ENCODE results near the gene RABAC1.

Gene RABAC1

DNA sequence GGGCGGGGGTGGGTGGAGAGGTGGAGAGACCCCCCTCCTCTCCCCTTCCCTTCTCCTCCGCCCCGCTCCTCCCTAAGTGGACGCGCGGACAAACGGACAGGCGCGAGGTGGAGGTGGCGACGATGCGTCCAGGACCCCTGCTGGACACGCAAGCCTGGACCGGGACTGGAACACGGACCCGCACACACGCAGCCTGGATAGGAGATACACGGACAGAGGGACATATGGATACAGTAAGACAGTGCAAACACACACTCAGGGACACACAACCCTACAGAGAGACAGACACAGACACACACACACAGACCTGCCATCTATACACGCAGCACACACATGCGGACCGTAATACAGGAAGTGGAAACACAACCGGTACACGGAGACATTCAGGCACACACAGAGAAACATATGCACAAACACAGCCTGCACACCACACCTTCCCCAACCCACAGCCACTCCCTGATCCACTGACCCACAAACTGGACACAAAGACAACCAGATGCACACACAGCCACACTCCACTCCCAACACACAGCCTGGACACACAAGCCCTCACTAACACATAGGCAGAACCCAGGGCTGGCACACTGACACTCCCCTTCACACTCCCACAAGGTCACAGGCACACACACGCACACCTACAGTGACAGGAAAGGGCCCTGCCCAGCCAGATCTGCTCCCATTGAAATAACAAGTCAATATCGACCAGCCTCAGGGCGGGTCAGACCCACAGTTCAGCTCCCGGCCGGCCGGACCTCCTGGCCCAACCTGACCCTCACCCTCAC lies 30.2 kb downstream of the RABAC1 start:
- no peak for DNase-seq (ENCODE audit: low read depth)

DNA sequence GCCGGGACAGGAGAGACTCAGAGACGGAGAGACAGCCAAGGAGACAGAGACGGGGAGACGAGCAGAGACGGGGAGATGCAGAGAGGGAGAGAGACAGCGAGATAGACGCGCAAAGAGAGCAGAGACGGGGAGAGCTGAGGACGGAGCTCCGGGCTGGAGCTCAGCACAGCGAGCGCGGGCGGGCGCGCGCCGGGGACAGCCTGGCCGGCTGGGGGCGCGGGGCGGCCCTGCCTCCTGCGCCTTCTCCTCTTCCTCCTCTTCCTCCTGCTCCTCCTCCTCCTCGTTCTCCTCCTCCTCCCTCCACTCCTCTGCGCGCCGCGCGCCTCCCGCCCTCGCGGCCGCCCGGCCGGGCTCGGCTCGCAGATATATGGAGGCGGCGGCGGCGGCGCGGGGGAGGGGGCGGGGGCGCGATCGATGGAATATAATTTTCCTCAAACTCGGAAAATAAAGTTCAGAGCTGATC lies 30.9 kb downstream of the RABAC1 start, which contains the start of gene ERFL:
Gene ERFL, minus strand, starts transcription at position 229 of the 463 bp plus-strand sequence. CDS start 15,530 bp downstream, outside the sequence.
- DNase-seq (ENCODE audit: low read depth) = no peak

DNA sequence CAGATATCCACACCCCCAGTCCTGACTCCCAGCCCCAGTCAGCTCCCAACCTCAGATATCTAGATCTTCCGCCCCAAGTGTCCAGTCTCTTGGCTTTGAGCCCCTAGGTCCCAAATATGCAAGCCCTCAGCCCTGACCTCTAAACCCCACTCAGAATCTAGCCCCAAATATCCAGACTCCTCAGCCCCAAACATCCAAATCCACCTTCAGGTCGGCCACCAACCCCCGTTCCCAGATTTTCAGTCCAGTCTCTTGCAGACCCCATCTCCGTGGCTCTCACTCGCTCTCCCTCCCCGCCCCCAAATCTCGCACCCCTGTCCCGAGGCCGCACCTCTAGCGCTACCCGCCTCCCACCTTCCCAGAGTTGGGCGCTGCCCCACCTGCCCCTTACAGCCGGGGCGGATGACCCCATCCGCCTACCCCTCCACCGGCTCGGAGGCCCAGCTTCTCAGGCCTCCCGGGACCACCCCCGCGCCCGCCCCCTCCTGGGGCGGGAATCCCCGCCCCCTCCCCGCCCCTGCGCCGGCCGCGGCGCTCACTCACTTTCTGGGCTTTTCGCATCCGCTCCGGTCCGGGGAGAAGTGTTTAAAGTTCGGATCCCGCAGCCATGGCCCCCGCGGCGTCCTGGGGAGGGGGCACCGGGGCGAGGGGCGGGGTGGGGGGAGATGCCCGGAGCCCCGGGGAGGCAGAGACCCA lies 31.5 kb downstream of the RABAC1 start:
- DNase-seq (ENCODE audit: low read depth) = no peak

DNA sequence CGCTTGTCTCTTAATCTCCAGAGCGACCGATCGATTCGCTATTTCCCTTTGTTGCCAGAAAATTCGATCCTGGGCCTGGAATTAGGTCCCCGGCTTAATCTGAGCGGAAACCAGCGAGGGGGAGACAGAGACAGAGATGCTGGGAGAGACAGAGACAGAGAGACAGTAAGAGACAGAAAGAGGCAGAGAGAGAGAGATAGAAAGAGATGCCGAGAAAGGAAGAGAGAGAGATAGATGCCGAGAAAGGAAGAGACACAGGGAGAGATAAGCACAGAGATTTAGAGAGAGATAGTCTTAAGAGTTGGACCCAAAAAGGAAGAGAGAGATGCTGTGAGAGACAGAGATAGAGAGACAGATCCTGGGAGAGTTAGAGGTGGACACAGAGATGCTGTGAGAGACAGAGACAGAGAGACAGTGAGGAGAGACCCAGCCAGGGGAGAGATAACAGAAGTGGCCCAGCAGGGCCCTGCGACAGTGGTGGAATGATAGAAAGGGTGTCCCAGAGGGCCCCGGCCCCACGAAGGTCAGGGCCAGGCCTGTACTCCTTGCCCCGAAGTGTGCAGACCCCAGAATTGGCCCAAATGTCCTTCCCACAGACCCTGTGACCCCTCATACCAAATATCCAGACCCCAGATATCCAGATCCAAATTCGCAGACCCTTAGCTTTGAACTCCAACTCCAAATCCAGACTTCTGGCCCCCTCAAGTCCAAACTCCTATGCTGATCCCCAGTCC lies 32.2 kb downstream of the RABAC1 start:
- no peak for DNase-seq (ENCODE audit: low read depth)

DNA sequence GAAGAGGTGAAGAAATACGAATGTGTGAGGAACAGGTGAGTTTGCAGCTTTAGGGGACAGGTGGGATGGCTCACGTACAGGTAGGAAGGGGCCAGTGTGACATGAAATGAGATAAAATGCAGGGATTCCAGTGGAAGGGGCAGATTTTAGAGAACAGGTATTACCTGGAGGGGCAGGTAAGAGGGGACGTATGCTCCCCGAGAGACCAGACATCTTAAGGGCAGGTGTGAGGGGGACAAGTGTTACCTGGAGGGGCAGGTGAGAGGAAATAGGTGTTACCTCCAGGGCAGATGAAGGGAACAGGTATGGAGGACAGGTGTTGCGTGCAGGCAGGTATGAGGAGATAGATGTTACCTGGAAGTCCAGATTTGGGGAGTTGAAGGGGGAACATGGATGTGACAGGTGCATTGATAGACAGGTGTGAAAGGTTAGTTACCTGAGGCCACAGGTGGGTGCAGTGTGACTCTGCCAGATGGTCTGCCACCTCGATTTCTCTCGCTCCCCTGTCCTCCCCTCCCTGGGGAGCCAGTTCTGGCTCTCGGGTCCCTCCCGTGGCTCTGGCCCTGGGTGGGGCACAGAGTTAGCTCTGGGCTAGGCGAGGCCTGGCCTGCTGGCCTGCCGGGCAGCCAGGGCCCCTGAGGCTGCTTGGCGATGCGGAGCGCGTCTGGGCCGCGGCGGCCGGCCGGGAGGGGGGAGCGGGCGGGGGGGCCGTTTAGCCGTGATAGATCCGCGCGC lies 32.9 kb downstream of the RABAC1 start:
- no peak for DNase-seq (ENCODE audit: low read depth)

DNA sequence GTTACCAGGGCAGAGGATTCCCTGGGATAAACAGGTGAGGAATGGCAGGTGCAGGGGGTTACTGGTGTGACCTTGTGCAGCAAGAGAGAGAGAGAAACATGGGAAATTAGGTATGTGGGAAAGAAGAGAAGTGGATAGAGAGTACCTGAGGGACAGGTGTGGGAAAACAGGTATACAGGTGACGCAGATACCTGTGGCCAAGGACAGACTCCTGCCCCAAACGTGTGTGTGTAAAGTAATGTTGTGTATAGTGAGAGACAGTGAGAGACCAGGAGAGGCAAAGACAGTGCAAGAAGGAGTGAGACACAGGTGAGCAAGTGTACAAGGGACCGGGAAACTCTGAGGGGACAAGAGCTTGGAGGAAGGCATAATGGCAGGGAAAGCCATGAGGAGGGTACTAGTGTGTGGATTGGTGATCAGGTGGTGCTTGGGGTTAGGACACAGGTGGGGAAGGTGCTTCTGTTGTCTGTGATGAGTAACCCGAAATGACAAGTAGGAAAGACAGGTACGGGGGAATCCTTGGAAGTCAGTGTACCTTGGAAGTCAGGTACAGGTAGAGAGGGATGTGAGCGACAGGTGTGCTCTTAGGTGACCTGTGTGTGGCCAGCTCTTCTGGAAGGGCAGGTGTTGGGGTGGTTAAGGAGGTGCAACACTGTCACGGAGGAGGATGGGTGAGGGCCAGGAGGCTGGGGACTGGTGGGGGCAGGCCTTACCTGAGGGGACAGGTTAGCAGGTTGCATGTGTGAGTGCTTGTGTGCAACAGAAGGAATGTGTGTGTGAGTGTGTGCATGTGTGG lies 33.7 kb downstream of the RABAC1 start:
- DNase-seq (ENCODE audit: low read depth) = no peak

DNA sequence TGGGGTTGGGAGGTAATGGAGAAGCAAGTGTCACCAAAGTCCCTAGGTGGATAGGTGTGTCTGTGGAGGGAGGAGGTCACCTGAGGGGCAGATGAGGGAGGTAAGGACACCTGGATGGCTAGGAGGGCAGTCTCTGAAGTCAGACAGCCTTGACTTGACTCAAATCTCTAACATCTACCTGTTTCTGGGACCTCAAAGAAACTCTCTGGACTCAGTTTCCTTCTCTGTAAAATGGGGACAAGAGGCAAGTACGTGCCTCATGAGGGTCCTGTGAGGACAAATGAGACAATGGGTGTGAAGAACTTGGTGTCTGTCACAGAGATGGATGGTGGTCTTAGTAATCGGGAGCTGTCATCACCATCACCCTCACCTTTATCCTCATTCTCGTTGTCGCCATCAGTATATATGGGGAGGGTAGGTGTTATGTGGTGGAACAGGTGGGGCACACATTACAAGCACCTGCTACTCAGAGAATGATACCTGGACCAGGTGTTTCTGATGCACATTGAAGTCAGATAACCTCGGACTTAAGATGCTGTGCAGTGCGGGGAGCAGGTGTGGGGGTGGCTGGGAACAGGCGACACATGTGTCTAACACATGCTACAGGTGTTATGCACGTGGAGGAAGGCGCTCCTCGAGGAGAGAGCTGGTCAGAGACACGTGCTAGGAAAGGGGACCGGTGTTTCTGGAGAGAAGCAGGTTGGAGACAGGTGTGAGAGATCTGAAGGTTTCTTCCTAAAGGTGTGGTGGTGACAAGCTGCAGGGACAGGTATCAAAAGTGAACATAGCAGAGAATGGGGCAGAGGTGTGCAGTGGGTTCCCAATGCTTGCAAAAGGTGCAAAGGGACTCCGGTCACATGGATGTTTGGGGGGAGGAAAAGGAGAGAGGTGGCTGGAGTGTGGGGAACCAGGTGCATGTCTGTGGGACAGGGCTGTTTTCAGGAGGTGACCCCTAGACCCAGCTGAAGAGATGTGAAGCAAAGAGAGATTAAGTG lies 34.7 kb downstream of the RABAC1 start:
- DNase-seq (ENCODE audit: low read depth) = no peak

DNA sequence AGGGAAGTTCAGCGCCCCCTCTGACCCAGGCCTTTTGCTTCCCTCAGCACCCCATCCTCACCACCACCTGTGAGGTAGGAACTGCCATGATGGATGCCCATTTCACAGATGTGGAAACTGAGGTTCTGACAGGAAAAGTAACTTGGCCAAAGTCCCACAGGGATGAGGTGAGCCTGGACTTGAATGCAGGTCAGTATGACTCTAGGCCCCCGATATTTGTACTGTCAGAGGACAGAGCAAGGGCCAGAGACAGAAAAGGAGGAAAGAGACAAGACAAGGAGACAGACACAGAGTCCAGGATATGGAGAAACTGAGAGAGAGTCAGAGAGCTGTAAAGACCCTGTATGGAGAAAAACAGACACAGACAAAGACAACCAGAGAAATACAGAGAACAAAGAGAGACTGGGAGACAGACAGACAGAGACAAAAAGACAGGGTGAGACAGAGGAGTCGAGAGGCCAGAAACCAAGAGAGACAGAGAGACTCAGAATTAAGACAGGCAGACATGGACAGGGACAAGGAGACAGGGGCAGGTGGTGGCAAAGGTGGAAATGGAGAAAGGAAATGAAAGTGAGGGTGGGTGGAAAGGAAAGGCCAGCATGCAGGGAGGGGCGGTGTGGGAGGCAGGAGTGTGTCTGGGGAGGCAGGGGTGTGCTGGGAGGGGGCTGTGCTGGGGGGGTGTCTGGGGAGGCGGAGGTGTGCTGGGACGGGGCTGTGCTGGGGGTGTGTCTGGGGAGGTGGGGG lies 35.9 kb downstream of the RABAC1 start:
- no peak for DNase-seq (ENCODE audit: low read depth)

DNA sequence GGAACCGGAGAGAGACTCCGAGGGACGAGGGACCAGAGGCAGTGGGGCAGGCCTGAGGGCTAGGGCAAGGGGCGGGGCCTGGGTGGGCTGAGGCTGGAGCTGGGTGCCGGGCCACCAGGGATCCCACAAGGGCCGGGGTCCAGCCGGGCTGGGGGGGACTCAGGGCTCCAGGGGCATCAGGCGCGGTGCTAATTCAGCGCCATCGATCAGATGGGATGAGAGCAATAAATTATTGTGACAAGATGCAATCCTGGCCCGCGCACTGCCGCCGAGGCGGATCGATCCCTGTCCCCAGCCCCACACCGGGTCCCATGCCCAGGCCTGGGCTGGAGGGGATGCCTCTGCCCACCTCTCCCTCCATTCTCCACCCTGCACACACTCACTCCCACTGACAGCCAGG lies 36.5 kb downstream of the RABAC1 start:
- no peak for DNase-seq (ENCODE audit: low read depth)

DNA sequence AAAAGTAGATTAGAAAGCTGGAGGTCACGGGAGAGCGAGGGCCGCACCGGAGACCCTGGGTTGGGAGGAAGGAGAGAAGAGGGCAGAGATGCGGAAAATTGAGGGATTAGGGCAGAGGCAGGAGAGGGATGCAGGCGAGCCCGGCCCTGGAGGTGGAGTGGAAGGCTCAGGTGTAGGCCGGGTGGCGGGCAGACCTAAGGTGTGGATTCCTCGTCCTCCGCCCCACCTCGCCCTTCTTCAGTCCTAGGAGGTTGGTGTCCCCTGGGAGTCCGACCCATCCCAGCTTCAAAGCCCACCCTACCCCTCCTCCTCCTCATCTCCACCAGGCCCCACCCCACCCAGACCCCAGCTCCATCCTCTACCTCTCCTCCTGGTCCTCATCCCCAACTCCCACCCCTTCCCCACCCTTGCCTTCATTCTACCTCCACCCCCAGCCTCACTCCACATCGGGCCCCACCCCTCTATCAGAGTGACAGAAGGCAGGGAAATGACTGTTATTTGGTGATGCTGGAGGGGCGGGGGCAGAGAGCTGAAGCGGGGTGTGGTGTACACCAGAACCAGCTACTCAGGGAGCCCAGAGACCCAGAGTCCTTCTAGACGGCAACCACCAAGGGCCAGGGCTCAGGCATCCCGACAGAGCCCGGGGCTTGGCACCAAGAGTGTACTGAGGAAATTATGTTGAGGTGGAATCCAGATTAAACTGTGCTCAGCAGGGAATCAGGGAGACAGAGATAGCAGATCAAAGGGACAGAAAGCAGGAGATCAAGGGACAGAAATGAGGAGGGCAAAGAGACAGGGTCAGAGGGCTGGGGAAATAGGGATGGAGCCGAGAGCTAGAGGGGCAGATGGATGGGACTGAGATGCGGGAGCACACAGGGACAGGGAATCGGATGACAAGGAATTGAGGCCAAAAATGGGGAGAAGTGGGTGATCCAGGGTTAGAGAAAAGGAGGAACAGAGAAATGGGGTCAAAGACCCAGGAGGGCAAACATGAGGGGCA lies 37.2 kb downstream of the RABAC1 start:
- DNase-seq (ENCODE audit: low read depth) = no peak

DNA sequence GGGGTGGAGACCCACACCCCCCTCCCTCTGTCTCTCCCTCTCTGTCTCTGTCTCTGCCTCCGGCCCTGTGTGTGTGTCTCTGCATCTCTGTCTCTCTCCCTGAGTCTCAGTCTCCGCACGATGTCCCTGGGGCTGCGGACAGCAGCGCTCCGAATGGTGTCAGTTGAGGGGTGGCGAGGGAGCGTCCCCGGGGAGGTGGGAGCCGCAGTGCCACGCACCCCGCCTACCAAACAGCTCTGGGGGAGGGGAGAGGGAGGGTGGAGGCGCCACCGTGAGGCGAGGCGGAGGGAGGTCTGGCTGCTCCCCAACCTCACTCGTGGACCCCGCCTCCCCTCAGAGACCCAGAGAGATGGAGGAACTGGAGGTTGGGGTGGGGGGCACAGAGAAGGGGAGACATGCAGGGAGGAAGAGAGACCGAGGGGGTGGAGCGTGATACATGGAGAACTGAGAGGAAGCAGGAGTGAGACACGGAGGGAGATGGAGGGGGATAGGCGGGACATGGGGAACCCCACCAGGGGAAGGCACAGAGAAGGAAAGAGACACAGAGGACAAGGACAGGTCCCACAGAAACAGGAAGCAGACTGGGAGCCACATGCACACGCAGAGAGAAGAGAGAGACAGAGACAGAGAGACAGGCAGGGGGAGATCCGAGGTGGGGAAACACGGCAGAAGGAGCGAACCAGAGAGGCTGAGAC lies 38.1 kb downstream of the RABAC1 start:
- no peak for DNase-seq (ENCODE audit: low read depth)

DNA sequence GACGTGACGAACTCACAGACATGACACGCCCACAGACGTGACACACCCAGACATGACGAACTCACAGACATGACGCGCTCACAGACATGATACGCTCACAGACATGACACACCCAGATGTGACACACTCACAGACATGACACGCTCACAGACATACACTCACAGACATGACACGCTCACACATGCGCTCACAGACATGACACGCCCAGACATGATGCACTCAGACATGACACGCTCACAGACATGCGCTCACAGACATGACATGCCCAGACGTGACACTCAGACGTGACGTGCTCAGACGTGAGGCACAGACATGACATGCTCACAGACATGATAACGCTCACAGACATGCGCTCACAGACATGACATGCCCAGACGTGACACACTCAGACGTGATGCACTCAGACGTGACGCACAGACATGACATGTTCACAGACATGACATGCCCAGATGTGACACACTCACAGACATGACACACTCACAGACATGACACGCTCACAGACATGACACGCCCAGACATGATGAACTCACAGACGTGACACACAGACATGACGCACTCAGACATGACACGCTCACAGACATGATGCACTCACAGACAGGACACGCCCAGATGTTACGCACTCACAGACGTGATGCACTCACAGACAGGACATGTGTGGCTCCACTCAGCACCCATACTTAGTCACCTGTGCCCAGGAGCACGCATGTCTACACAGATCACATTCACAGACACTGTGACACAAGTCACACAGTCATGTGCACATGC lies 39.0 kb downstream of the RABAC1 start:
- DNase-seq (ENCODE audit: low read depth) = no peak

DNA sequence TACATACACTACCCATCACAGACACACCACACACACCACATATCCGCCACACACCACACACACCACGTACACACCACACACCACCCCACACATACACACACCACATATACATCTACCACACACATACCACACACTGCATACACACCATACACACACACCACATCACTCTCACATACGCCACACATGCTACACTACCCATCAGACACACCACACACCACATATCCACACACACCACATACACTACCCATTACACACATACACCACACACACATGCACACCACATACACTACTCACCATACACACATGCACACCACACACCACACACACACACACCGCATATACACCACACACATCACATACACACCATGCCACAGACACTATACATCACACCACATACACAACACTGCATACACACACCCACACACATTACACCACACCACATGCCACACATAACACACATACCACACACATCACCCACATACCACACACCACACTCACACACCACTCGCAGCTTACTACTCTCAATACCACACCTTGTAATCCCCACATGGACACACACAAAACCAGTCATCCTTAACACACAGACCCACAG lies 40.4 kb downstream of the RABAC1 start:
- DNase-seq (ENCODE audit: low read depth) = no peak

DNA sequence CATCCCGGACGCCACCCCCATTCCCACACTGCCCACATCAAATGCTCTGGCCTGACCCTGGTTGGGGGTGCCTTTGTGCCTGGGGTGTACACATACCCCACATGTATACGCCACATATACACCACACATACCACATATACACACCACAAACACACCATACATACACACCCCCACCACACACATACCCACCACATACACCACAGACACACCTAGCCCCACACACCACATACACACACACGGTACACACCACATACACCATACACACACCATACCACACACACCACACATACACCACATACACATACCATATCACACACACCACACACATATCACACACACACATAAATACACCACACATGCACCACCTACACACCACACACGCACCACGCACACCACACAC lies 41.0 kb downstream of the RABAC1 start:
- no peak for DNase-seq (ENCODE audit: low read depth)

DNA sequence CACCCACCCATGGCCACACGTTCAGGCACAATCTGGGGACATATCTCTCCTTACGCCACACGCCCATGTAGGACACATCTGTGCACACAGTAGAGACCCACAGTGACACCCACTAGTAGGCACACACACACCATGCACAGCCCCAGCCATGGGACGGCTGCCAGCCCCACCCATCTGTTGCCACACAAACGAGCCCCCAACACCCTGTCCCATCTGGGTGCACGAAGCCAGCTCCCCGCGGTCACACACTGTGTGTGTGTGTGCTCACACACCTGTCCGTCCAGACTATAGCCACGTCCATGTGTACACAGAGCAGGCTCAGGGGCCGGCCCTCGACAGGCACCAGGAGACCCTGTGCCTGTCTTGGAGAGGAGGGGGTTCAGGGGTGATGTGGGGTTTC lies 41.4 kb downstream of the RABAC1 start:
- no peak for DNase-seq (ENCODE audit: low read depth)

DNA sequence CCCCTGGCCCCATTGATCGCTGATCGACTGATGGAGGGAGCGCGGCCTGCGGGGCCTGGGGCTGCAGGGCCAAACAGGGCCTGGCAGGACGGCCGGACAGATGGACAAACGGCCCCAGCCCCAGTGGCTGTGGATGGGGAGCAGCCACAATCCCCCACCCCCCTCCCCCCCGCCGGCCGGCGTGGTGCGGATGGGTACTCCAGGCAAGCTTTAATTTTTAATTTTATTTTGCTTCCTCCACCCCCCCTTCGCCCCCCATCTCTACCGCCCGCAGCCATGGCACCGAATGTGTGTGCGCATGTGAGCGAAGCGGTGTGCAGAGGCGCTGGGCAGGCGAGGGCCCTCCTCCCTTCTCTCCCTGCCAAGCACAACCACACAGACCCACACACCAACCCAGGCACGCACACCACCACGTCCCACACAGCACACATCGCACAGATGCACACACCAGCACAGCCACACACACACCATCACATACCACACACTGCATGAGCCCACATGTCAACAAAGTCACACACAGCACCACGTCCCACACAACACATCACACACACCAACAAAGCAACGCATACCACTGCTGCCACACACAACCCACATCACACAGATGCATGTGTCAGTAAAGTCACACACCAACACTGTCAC lies 43.2 kb downstream of the RABAC1 start:
- no peak for DNase-seq (ENCODE audit: low read depth)
